HG02610 (cell line): Measurements from ENCODE around the gene INPP5A.
"Not testable (repeated sequence)": the region's sequence is repeated elsewhere in the genome, so short reads cannot be mapped to it uniquely, and the experiment has no call there.

Experiments used
- ATAC-seq: cut with Tn5 transposase; IDR thresholded peaks from one replicate; pipeline ENCODE4 v1.9.1; 2021; ENCODE audit warnings: mild to moderate bottlenecking, moderate library complexity; ENCODE audit not compliant: unreplicated experiment

INPP5A gene

GRCh38 chr10:132700156-132701098, 162.8 kb downstream of the INPP5A start:
- no peak for ATAC-seq

GRCh38 chr10:132701099-132701845, 163.7 kb downstream of the INPP5A start:
- ATAC-seq: no peak

- no peak for ATAC-seq
Measured at GRCh38 chr10:132701846-132702190, 164.2 kb downstream of the INPP5A start.

GRCh38 chr10:132702601-132703418, 165.2 kb downstream of the INPP5A start:
- ATAC-seq: no peak

GRCh38 chr10:132703419-132704007, 165.9 kb downstream of the INPP5A start:
- ATAC-seq: no peak

- ATAC-seq: no peak
Measured at GRCh38 chr10:132704008-132704814, 166.6 kb downstream of the INPP5A start.

- not testable (repeated sequence) for ATAC-seq
Measured at GRCh38 chr10:132704815-132705064, 167.2 kb downstream of the INPP5A start.

GRCh38 chr10:132705173-132705572, 167.6 kb downstream of the INPP5A start:
- ATAC-seq: no peak

GRCh38 chr10:132705943-132706342, 168.4 kb downstream of the INPP5A start:
- ATAC-seq: no peak

GRCh38 chr10:132706701-132707100, 169.1 kb downstream of the INPP5A start:
- ATAC-seq: no peak

GRCh38 chr10:132707121-132707775, 169.7 kb downstream of the INPP5A start:
- no peak for ATAC-seq

- no peak for ATAC-seq
Measured at GRCh38 chr10:132707776-132708171, 170.2 kb downstream of the INPP5A start.

GRCh38 chr10:132708441-132708840, 170.9 kb downstream of the INPP5A start:
- no peak for ATAC-seq

GRCh38 chr10:132708936-132709335, 171.3 kb downstream of the INPP5A start:
- ATAC-seq: no peak

- no peak for ATAC-seq
Measured at GRCh38 chr10:132709471-132709951, 171.9 kb downstream of the INPP5A start.

GRCh38 chr10:132710036-132710686, 172.6 kb downstream of the INPP5A start:
- no peak for ATAC-seq

- ATAC-seq: no peak
Measured at GRCh38 chr10:132710746-132711612, 173.4 kb downstream of the INPP5A start.

- no peak for ATAC-seq
Measured at GRCh38 chr10:132711613-132712121, 174.1 kb downstream of the INPP5A start.
